GM12878 (cell line): ENCODE measurements around the gene WDR74. TPM values are rescaled to one million over a fixed set of nuclear protein-coding genes. Genes with fewer than 3 reads are reported as not detected.
A peak's percentile ranks its signal among the peaks of the same experiment; 100 is the strongest.

ENCODE experiments used
- ASH2L ChIP-seq: fragments of 300-600, 200-600 bp; sonication (generic); IDR thresholded peaks from 2 replicates; pipeline ENCODE4 v1.6.1; 2017; ENCODE audit warnings: low read depth, mild to moderate bottlenecking, borderline replicate concordance
- BACH1 ChIP-seq: fragments of 450-650 bp; IDR thresholded peaks from 2 replicates; pipeline ENCODE4 v1.6.1; 2017; ENCODE audit warnings: mild to moderate bottlenecking, borderline replicate concordance
- BHLHE40 ChIP-seq, 2 experiments: fragments of 450-650 bp in 1 of 2; IDR thresholded peaks; 2 replicates each; pipeline ENCODE4 v1.6.1; 2011 to 2017; ENCODE audit warnings: low read depth in 2 of 2, borderline replicate concordance in 1 of 2, improper control_type of control experiment in 1 of 2, low read length in 1 of 2, mild to moderate bottlenecking in 1 of 2
- CHD4 ChIP-seq: fragments of 200-600 bp; sonication (generic); IDR thresholded peaks from 2 replicates; pipeline ENCODE4 v1.6.1; 2016; ENCODE audit warnings: mild to moderate bottlenecking
- FOXK2 ChIP-seq: fragments of 450-650 bp; IDR thresholded peaks from 2 replicates; pipeline ENCODE4 v1.6.1; 2017; ENCODE audit warnings: mild to moderate bottlenecking, moderate library complexity
- FOXM1 ChIP-seq: IDR thresholded peaks from 2 replicates; pipeline ENCODE4 v1.6.1; 2012; ENCODE audit warnings: low read depth, mild to moderate bottlenecking, inconsistent platforms, low read length, moderate library complexity
- JUND ChIP-seq: IDR thresholded peaks from 2 replicates; pipeline ENCODE4 v1.6.1; 2012; ENCODE audit warnings: low read depth, mild to moderate bottlenecking, low read length, improper control_type of control experiment, moderate library complexity
- MYC ChIP-seq: IDR thresholded peaks from 2 replicates; pipeline ENCODE4 v1.6.1; 2011; ENCODE audit warnings: mild to moderate bottlenecking, low read length, moderate library complexity, inconsistent platforms; ENCODE audit not compliant: insufficient read depth, insufficient replicate concordance, insufficient read length, severe bottlenecking
- TAF1 ChIP-seq: IDR thresholded peaks from 2 replicates; pipeline ENCODE4 v1.6.1; 2011; ENCODE audit warnings: mild to moderate bottlenecking, low read depth, low read length, borderline replicate concordance
- TCF7 ChIP-seq: IDR thresholded peaks from 2 replicates; pipeline ENCODE4 v1.6.1; 2014; ENCODE audit warnings: antibody characterized with exemption, borderline replicate concordance
- polyA plus RNA-seq, 11 experiments: library from polyadenylated mRNA; depleted of rRNA in 4 of 11; unstranded in 6 of 11; stranded (reverse) in 5 of 11; fragments of >200 nt; fragmentation: Nextera tagmentation in 4 of 11; fragmentation: Illumina TruSeq in 1 of 11; extraction: Ambion mirVana in 4 of 11; extraction: Trizol in 1 of 11; gene quantifications; 1 replicate in 1 of 11; 2 replicates in 10 of 11; pipeline versions ENCODE4 v1.2.1 to v1.2.3, GENCODE V29; 2011 to 2016; ENCODE audit warnings: inconsistent platforms in 2 of 11, missing spikeins in 2 of 11, low read depth in 1 of 11
- total RNA-seq, 4 experiments: library from RNA; depleted of rRNA in 3 of 4; stranded (reverse); fragments of >200 nt in 3 of 4; fragmentation: Illumina TruSeq in 1 of 4; extraction: Trizol in 1 of 4; gene quantifications; 2 replicates each; pipeline versions ENCODE4 v1.2.1 to v1.2.3, GENCODE V29; 2013 to 2021
- TF ChIP-seq, protein P1 (sequence below): IDR thresholded peaks from 2 replicates; pipeline ENCODE4 v1.6.1; 2012; ENCODE audit warnings: mild to moderate bottlenecking, low read depth, low read length
- TF ChIP-seq, protein P2 (sequence below): IDR thresholded peaks from 2 replicates; pipeline ENCODE4 v1.6.1; 2011; ENCODE audit warnings: borderline replicate concordance, low read depth, mild to moderate bottlenecking, moderate library complexity, low read length; ENCODE audit not compliant: insufficient read depth, poor library complexity, severe bottlenecking
- TF ChIP-seq, protein P3 (sequence below): fragments of 450-650 bp; IDR thresholded peaks from 2 replicates; pipeline ENCODE4 v1.6.1; 2018; ENCODE audit warnings: borderline replicate concordance, mild to moderate bottlenecking; ENCODE audit not compliant: partially characterized antibody
- TF ChIP-seq, protein P4 (sequence below): fragments of 450-650 bp; IDR thresholded peaks from 2 replicates; pipeline ENCODE4 v1.6.1; 2017; ENCODE audit warnings: mild to moderate bottlenecking, moderate library complexity

WDR74 gene
- total and polyA plus RNA-seq, 10 of the 15 experiments (the other 5 are each of a cell fraction or from before 2014, with no cell fraction given), result 18.2 to 103 (median 60.7) TPM

DNA sequence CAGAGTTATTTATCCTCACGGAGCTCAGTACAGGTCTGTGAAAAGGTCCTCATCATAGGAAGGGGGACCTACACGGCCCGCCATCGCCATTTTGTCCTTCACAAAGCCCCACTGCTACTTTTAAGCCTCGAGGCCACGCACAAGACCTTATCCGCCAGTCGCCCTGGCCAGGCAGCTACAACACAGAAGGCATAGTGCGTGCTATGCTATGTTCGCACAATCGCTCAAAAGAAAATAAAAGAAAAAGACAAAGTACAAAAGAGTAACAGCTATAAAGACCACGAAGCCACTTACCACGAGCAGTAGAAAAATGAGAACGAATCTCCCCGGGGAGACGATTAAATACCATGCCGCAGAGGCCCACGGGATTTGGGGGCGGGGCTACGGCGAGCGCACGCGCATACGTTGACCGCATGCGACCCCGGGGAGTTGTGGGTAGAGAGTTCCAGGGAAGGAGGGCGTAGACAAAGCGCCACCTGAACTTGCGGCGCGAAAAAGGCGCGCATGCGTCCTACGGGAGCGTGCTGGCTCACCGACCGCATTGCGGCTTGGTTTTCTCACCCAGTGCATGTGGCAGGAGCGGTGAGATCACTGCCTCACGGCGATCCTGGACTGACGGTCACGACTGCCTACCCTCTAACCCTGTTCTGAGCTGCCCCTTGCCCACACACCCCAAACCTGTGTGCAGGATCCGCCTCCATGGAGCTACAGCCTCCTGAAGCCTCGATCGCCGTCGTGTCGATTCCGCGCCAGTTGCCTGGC, 16.4 kb upstream of the WDR74 start (continued):
- TF ChIP-seq, protein P1, sequence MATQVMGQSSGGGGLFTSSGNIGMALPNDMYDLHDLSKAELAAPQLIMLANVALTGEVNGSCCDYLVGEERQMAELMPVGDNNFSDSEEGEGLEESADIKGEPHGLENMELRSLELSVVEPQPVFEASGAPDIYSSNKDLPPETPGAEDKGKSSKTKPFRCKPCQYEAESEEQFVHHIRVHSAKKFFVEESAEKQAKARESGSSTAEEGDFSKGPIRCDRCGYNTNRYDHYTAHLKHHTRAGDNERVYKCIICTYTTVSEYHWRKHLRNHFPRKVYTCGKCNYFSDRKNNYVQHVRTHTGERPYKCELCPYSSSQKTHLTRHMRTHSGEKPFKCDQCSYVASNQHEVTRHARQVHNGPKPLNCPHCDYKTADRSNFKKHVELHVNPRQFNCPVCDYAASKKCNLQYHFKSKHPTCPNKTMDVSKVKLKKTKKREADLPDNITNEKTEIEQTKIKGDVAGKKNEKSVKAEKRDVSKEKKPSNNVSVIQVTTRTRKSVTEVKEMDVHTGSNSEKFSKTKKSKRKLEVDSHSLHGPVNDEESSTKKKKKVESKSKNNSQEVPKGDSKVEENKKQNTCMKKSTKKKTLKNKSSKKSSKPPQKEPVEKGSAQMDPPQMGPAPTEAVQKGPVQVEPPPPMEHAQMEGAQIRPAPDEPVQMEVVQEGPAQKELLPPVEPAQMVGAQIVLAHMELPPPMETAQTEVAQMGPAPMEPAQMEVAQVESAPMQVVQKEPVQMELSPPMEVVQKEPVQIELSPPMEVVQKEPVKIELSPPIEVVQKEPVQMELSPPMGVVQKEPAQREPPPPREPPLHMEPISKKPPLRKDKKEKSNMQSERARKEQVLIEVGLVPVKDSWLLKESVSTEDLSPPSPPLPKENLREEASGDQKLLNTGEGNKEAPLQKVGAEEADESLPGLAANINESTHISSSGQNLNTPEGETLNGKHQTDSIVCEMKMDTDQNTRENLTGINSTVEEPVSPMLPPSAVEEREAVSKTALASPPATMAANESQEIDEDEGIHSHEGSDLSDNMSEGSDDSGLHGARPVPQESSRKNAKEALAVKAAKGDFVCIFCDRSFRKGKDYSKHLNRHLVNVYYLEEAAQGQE, result peak; percentile 46; the same call in 1 of the 2 replicates
- TF ChIP-seq, protein P2, sequence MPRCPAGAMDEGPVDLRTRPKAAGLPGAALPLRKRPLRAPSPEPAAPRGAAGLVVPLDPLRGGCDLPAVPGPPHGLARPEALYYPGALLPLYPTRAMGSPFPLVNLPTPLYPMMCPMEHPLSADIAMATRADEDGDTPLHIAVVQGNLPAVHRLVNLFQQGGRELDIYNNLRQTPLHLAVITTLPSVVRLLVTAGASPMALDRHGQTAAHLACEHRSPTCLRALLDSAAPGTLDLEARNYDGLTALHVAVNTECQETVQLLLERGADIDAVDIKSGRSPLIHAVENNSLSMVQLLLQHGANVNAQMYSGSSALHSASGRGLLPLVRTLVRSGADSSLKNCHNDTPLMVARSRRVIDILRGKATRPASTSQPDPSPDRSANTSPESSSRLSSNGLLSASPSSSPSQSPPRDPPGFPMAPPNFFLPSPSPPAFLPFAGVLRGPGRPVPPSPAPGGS, result peak; percentile 58
- TF ChIP-seq, protein P3, sequence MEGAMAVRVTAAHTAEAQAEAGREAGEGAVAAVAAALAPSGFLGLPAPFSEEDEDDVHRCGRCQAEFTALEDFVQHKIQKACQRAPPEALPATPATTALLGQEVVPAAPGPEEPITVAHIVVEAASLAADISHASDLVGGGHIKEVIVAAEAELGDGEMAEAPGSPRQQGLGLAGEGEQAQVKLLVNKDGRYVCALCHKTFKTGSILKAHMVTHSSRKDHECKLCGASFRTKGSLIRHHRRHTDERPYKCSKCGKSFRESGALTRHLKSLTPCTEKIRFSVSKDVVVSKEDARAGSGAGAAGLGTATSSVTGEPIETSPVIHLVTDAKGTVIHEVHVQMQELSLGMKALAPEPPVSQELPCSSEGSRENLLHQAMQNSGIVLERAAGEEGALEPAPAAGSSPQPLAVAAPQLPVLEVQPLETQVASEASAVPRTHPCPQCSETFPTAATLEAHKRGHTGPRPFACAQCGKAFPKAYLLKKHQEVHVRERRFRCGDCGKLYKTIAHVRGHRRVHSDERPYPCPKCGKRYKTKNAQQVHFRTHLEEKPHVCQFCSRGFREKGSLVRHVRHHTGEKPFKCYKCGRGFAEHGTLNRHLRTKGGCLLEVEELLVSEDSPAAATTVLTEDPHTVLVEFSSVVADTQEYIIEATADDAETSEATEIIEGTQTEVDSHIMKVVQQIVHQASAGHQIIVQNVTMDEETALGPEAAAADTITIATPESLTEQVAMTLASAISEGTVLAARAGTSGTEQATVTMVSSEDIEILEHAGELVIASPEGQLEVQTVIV, result no peak
- TF ChIP-seq JUND, result no peak; the same call in 1 of the 2 replicates
- peak; percentile 100 for TF ChIP-seq TAF1
- no peak for TF ChIP-seq CHD4
- peak; percentile 42; the same call in 1 of the 2 replicates for TF ChIP-seq FOXM1
- peak in 1 of 2 experiments; percentile 93 for TF ChIP-seq BHLHE40 (IDR thresholded peaks at IDR 0.05; ENCODE audit: borderline replicate concordance in 1 of 2, low read depth in 2 of 2, low read length in 1 of 2)
- no peak for TF ChIP-seq TCF7
- TF ChIP-seq FOXK2, result peak; percentile 44; the same call in 1 of the 2 replicates
- peak; percentile 98 for TF ChIP-seq MYC
- TF ChIP-seq BACH1, result peak; percentile 69
- TF ChIP-seq, protein P4, sequence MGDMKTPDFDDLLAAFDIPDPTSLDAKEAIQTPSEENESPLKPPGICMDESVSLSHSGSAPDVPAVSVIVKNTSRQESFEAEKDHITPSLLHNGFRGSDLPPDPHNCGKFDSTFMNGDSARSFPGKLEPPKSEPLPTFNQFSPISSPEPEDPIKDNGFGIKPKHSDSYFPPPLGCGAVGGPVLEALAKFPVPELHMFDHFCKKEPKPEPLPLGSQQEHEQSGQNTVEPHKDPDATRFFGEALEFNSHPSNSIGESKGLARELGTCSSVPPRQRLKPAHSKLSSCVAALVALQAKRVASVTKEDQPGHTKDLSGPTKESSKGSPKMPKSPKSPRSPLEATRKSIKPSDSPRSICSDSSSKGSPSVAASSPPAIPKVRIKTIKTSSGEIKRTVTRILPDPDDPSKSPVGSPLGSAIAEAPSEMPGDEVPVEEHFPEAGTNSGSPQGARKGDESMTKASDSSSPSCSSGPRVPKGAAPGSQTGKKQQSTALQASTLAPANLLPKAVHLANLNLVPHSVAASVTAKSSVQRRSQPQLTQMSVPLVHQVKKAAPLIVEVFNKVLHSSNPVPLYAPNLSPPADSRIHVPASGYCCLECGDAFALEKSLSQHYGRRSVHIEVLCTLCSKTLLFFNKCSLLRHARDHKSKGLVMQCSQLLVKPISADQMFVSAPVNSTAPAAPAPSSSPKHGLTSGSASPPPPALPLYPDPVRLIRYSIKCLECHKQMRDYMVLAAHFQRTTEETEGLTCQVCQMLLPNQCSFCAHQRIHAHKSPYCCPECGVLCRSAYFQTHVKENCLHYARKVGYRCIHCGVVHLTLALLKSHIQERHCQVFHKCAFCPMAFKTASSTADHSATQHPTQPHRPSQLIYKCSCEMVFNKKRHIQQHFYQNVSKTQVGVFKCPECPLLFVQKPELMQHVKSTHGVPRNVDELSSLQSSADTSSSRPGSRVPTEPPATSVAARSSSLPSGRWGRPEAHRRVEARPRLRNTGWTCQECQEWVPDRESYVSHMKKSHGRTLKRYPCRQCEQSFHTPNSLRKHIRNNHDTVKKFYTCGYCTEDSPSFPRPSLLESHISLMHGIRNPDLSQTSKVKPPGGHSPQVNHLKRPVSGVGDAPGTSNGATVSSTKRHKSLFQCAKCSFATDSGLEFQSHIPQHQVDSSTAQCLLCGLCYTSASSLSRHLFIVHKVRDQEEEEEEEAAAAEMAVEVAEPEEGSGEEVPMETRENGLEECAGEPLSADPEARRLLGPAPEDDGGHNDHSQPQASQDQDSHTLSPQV, result no peak
- TF ChIP-seq ASH2L, result no peak
